ENCODE data around the gene SELENOI. TPM values are rescaled to one million over a fixed set of nuclear protein-coding genes. Genes with fewer than 3 reads are reported as not detected.
"Not testable (repeated sequence)": the region's sequence is repeated elsewhere in the genome, so short reads cannot be mapped to it uniquely, and the experiment has no call there.

Gene SELENOI
- total RNA-seq, 1 donor from 2014 or later, result 41.2 TPM

DNA sequence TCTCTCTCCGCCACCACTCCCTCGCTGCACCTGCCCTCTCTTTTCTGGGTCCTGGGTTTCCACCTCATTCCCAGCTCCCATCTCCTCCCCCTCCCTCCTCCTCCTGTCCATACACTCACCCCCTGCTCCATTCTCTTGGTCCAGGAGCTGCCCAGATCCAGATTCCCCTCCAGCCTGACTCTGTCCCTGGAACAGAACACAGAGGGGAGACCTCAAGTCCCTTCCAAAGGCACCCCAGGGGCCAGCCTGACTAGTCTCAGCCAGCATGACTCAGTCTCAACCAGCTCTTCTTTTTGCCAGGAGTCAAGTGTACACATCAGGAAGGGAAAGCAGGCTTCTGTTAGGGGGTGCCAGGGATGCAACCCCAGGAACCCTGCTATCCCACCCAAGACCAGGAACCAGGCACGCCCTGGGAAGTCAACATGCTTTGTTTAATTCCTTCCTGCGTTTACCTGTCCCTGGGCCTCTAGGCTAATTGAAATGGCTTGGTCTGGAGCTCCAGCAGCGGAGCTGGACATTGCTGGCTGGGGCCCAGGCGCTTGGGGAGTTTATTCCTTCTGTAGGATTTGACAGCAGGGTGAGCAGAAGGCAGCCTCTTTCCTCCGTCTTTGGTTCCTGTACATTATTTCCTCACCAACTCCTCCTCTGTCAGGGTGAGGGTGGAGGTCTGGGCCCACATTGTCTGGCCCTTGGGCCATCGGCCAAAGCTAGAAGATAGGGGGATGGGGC lies 28.4 kb upstream of the SELENOI start:
- TF ChIP-seq, protein P1, sequence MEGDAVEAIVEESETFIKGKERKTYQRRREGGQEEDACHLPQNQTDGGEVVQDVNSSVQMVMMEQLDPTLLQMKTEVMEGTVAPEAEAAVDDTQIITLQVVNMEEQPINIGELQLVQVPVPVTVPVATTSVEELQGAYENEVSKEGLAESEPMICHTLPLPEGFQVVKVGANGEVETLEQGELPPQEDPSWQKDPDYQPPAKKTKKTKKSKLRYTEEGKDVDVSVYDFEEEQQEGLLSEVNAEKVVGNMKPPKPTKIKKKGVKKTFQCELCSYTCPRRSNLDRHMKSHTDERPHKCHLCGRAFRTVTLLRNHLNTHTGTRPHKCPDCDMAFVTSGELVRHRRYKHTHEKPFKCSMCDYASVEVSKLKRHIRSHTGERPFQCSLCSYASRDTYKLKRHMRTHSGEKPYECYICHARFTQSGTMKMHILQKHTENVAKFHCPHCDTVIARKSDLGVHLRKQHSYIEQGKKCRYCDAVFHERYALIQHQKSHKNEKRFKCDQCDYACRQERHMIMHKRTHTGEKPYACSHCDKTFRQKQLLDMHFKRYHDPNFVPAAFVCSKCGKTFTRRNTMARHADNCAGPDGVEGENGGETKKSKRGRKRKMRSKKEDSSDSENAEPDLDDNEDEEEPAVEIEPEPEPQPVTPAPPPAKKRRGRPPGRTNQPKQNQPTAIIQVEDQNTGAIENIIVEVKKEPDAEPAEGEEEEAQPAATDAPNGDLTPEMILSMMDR (conservative IDR thresholded peaks at IDR 0.05), result no peak
- H3K36me3 Mint-ChIP-seq (ENCODE audit: low read depth), result no peaks in the 10 kb centered on the region

GRCh38 chr2:26318950-26319349 lies 27.0 kb upstream of the SELENOI start:
- H3K27me3 Mint-ChIP-seq (ENCODE audit: low read depth), result peaks cover 7% of the 10 kb centered on the region
- H3K9me3 Mint-ChIP-seq, result no peaks in the 10 kb centered on the region
- H3K4me3 Mint-ChIP-seq, result no peak overlapping the region
- no peak for DNase-seq (ENCODE audit: low read depth, low spot score)
- TF ChIP-seq, protein P1 (conservative IDR thresholded peaks at IDR 0.05), result no peak
- H3K27ac Mint-ChIP-seq (ENCODE audit: unreplicated experiment), result no peak overlapping the region
- H3K36me3 Mint-ChIP-seq (ENCODE audit: low read depth), result no peaks in the 10 kb centered on the region
- H3K4me1 Mint-ChIP-seq, result no peaks in the 10 kb centered on the region

More for the DNA sequence above, 28.4 kb upstream of the SELENOI start:
- peaks cover 7% of the 10 kb centered on the region for H3K27me3 Mint-ChIP-seq (ENCODE audit: low read depth)
- no peaks in the 10 kb centered on the region for H3K9me3 Mint-ChIP-seq
- H3K4me1 Mint-ChIP-seq, result no peaks in the 10 kb centered on the region
- DNase-seq (ENCODE audit: low read depth, low spot score), result no peak
- H3K4me3 Mint-ChIP-seq, result no peak overlapping the region
- H3K27ac Mint-ChIP-seq (ENCODE audit: unreplicated experiment), result peak overlapping the region; percentile 50

- H3K9me3 Mint-ChIP-seq; H3K27ac Mint-ChIP-seq (ENCODE audit: unreplicated experiment); H3K4me3 Mint-ChIP-seq; H3K36me3 Mint-ChIP-seq (ENCODE audit: low read depth); H3K27me3 Mint-ChIP-seq (ENCODE audit: low read depth); H3K4me1 Mint-ChIP-seq; DNase-seq (ENCODE audit: low read depth, low spot score): not testable (repeated sequence)
These were observed 21.5 kb upstream of the SELENOI start for GRCh38 chr2:26324479-26324878.

DNA sequence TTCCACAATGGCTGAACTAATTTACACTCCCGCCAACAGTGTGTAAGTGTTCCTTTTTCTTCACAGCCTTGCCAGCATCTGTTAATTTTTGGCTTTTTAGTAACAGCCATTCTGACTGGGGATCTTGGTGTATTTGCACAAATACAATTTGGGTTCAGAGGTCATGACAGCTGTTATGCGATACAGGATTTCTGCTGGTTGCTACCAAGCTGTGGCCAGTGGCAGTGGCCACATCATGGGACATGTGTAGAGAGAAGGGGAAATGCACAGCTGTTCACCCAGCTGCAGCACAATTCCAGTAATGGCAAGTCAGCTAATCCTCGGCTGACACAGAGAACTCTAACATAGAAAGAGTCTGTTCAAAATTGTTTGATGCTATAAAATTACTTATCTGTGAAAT lies 21.0 kb upstream of the SELENOI start:
- DNase-seq (ENCODE audit: low read depth, low spot score), result no peak
- H3K9me3 Mint-ChIP-seq, result no peaks in the 10 kb centered on the region
- no peak overlapping the region for H3K4me3 Mint-ChIP-seq
- no peaks in the 10 kb centered on the region for H3K36me3 Mint-ChIP-seq (ENCODE audit: low read depth)
- H3K27me3 Mint-ChIP-seq (ENCODE audit: low read depth), result peaks cover 6% of the 10 kb centered on the region
- TF ChIP-seq, protein P1 (conservative IDR thresholded peaks at IDR 0.05), result no peak
- peaks cover 2% of the 10 kb centered on the region for H3K4me1 Mint-ChIP-seq
- no peak overlapping the region for H3K27ac Mint-ChIP-seq (ENCODE audit: unreplicated experiment)

DNA sequence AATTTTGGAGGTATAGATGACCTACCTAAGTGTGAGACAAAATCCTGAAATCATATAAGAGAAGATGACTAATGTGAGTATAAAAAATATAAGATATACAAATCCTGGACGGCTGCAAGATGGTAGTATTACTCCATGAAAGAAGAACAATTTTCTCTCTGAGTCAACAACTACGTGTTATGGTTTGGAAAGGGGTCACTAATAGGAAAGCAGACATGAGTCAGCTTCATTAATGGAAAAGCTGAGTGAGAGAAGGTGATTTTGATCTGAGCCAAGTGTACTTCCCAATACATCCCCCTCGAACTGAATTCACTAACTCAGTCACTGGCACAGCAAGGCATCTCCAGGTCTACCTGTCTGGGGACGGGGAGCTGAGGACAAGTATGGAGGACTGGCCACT lies 20.1 kb upstream of the SELENOI start:
- Mint-ChIP-seq H3K36me3 (ENCODE audit: low read depth) (no peaks in the 10 kb centered on the region), H3K27ac (ENCODE audit: unreplicated experiment) (no peak overlapping the region), H3K27me3 (ENCODE audit: low read depth) (peaks cover 6% of the 10 kb centered on the region), H3K4me3 (no peak overlapping the region), H3K9me3 (no peaks in the 10 kb centered on the region), H3K4me1 (peaks cover 5% of the 10 kb centered on the region)
- DNase-seq (ENCODE audit: low read depth, low spot score), result no peak
- TF ChIP-seq, protein P1 (conservative IDR thresholded peaks at IDR 0.05), result no peak

DNA sequence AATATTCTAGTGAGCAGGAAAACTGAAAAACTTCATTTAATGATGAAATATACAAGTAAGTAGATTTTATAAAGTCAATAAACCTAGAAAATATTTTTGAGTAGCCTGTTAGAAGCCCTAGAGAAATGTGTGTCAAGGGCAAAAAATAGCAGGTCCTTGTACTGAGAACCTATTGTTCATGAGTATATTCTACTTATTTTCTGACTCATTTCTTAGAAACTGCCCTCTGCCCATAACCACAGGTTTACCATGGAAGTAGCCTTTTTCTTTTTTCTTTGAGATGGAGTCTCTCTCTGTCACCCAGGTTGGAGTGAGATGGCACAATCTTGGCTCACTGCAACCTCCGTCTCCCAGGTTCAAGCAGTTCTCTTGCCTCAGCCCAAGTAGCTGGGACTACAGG lies 19.4 kb upstream of the SELENOI start:
- Mint-ChIP-seq H3K4me1 (peaks cover 5% of the 10 kb centered on the region), H3K4me3 (no peak overlapping the region), H3K9me3 (no peaks in the 10 kb centered on the region), H3K36me3 (ENCODE audit: low read depth) (no peaks in the 10 kb centered on the region), H3K27me3 (ENCODE audit: low read depth) (peaks cover 6% of the 10 kb centered on the region), H3K27ac (ENCODE audit: unreplicated experiment) (no peak overlapping the region)
- TF ChIP-seq, protein P1 (conservative IDR thresholded peaks at IDR 0.05), result no peak
- DNase-seq (ENCODE audit: low read depth, low spot score), result no peak

Data from neural crest cell (in vitro differentiated cells).